Measurements from ENCODE around the gene SLAMF7.

SLAMF7 gene

GRCh38 chr1:160761046-160761445 is 22.0 kb downstream of the SLAMF7 start:
- H3K27ac ChIP-seq (ENCODE audit: low read depth, low read length): no peak overlapping the region
- H3K36me3 ChIP-seq (ENCODE audit: insufficient read depth, low read length): no peaks in the 10 kb centered on the region
- H3K4me1 ChIP-seq (ENCODE audit: insufficient read depth, low read length): no peaks in the 10 kb centered on the region
- H3K4me3 ChIP-seq (ENCODE audit: low read length): no peak overlapping the region
- no peaks in the 10 kb centered on the region for H3K27me3 ChIP-seq (ENCODE audit: insufficient read depth, low read length)
- WGBS: 94% methylated on average over 4 of the region's 4 CpGs
- no peak overlapping the region for H3K9ac ChIP-seq (ENCODE audit: low read depth, low read length)
- H3K9me3 ChIP-seq (ENCODE audit: insufficient read depth, low read depth, low read length): no peaks in the 10 kb centered on the region

- WGBS: 93% methylated on average over 2 of the region's 2 CpGs
Observed at GRCh38 chr1:160761886-160762285, 22.8 kb downstream of the SLAMF7 start.

GRCh38 chr1:160763993-160764392 is 24.9 kb downstream of the SLAMF7 start:
- Histone ChIP-seq H3K9me3 (ENCODE audit: insufficient read depth, low read depth, low read length) (no peaks in the 10 kb centered on the region), H3K27me3 (ENCODE audit: insufficient read depth, low read length) (no peaks in the 10 kb centered on the region), H3K4me3 (ENCODE audit: low read length) (no peak overlapping the region), H3K4me1 (ENCODE audit: insufficient read depth, low read length) (no peaks in the 10 kb centered on the region), H3K9ac (ENCODE audit: low read depth, low read length) (no peak overlapping the region), H3K36me3 (ENCODE audit: insufficient read depth, low read length) (no peaks in the 10 kb centered on the region), H3K27ac (ENCODE audit: low read depth, low read length) (no peak overlapping the region)
- 93% methylated on average over 3 of the region's 3 CpGs for WGBS

More at GRCh38 chr1:160761886-160762285, 22.8 kb downstream of the SLAMF7 start:
- no peak overlapping the region for H3K27ac ChIP-seq (ENCODE audit: low read depth, low read length)
- no peaks in the 10 kb centered on the region for H3K4me1 ChIP-seq (ENCODE audit: insufficient read depth, low read length)
- no peaks in the 10 kb centered on the region for H3K9me3 ChIP-seq (ENCODE audit: insufficient read depth, low read depth, low read length)
- H3K9ac ChIP-seq (ENCODE audit: low read depth, low read length): no peak overlapping the region
- H3K27me3 ChIP-seq (ENCODE audit: insufficient read depth, low read length): no peaks in the 10 kb centered on the region
- H3K4me3 ChIP-seq (ENCODE audit: low read length): no peak overlapping the region
- H3K36me3 ChIP-seq (ENCODE audit: insufficient read depth, low read length): no peaks in the 10 kb centered on the region

GRCh38 chr1:160767395-160768294 is 28.6 kb downstream of the SLAMF7 start:
- no peak overlapping the region for H3K27ac ChIP-seq (ENCODE audit: low read depth, low read length)
- H3K9ac ChIP-seq (ENCODE audit: low read depth, low read length): no peak overlapping the region
- H3K27me3 ChIP-seq (ENCODE audit: insufficient read depth, low read length): no peaks in the 10 kb centered on the region

GRCh38 chr1:160768295-160768657 is 29.2 kb downstream of the SLAMF7 start:
- Histone ChIP-seq H3K27ac (ENCODE audit: low read depth, low read length) (no peak overlapping the region), H3K36me3 (ENCODE audit: insufficient read depth, low read length) (no peaks in the 10 kb centered on the region)

More at GRCh38 chr1:160767395-160768294, 28.6 kb downstream of the SLAMF7 start:
- Histone ChIP-seq H3K4me1 (ENCODE audit: insufficient read depth, low read length) (no peaks in the 10 kb centered on the region), H3K36me3 (ENCODE audit: insufficient read depth, low read length) (no peaks in the 10 kb centered on the region), H3K9me3 (ENCODE audit: insufficient read depth, low read depth, low read length) (no peaks in the 10 kb centered on the region), H3K4me3 (ENCODE audit: low read length) (no peak overlapping the region)
- 81% methylated on average over 8 of the region's 8 CpGs for WGBS

GRCh38 chr1:160772331-160772730 is 33.3 kb downstream of the SLAMF7 start:
- WGBS: 100% methylated on average over 1 of the region's 1 CpG

More at GRCh38 chr1:160768295-160768657, 29.2 kb downstream of the SLAMF7 start:
- Histone ChIP-seq H3K4me1 (ENCODE audit: insufficient read depth, low read length) (no peaks in the 10 kb centered on the region), H3K27me3 (ENCODE audit: insufficient read depth, low read length) (no peaks in the 10 kb centered on the region), H3K9me3 (ENCODE audit: insufficient read depth, low read depth, low read length) (no peaks in the 10 kb centered on the region), H3K9ac (ENCODE audit: low read depth, low read length) (no peak overlapping the region), H3K4me3 (ENCODE audit: low read length) (no peak overlapping the region)

GRCh38 chr1:160773093-160773492 is 34.0 kb downstream of the SLAMF7 start:
- no peak overlapping the region for H3K27ac ChIP-seq (ENCODE audit: low read depth, low read length)
- no peaks in the 10 kb centered on the region for H3K9me3 ChIP-seq (ENCODE audit: insufficient read depth, low read depth, low read length)
- no peaks in the 10 kb centered on the region for H3K36me3 ChIP-seq (ENCODE audit: insufficient read depth, low read length)
- no peak overlapping the region for H3K4me3 ChIP-seq (ENCODE audit: low read length)
- H3K9ac ChIP-seq (ENCODE audit: low read depth, low read length): no peak overlapping the region
- 96% methylated on average over 2 of the region's 3 CpGs for WGBS
- H3K4me1 ChIP-seq (ENCODE audit: insufficient read depth, low read length): no peaks in the 10 kb centered on the region
- no peaks in the 10 kb centered on the region for H3K27me3 ChIP-seq (ENCODE audit: insufficient read depth, low read length)

More at GRCh38 chr1:160772331-160772730, 33.3 kb downstream of the SLAMF7 start:
- H3K4me1 ChIP-seq (ENCODE audit: insufficient read depth, low read length): no peaks in the 10 kb centered on the region
- no peak overlapping the region for H3K4me3 ChIP-seq (ENCODE audit: low read length)
- H3K9me3 ChIP-seq (ENCODE audit: insufficient read depth, low read depth, low read length): no peaks in the 10 kb centered on the region
- H3K27me3 ChIP-seq (ENCODE audit: insufficient read depth, low read length): no peaks in the 10 kb centered on the region
- H3K9ac ChIP-seq (ENCODE audit: low read depth, low read length): no peak overlapping the region
- H3K36me3 ChIP-seq (ENCODE audit: insufficient read depth, low read length): no peaks in the 10 kb centered on the region
- H3K27ac ChIP-seq (ENCODE audit: low read depth, low read length): no peak overlapping the region

GRCh38 chr1:160774886-160775719 is 36.1 kb downstream of the SLAMF7 start:
- Histone ChIP-seq H3K27me3 (ENCODE audit: insufficient read depth, low read length) (no peaks in the 10 kb centered on the region), H3K9ac (ENCODE audit: low read depth, low read length) (no peak overlapping the region), H3K36me3 (ENCODE audit: insufficient read depth, low read length) (no peaks in the 10 kb centered on the region), H3K27ac (ENCODE audit: low read depth, low read length) (no peak overlapping the region), H3K4me3 (ENCODE audit: low read length) (no peak overlapping the region), H3K9me3 (ENCODE audit: insufficient read depth, low read depth, low read length) (no peaks in the 10 kb centered on the region), H3K4me1 (ENCODE audit: insufficient read depth, low read length) (no peaks in the 10 kb centered on the region)
- WGBS: 67% methylated on average over 2 of the region's 2 CpGs

- Histone ChIP-seq H3K4me1 (ENCODE audit: insufficient read depth, low read length) (no peaks in the 10 kb centered on the region), H3K27ac (ENCODE audit: low read depth, low read length) (no peak overlapping the region), H3K4me3 (ENCODE audit: low read length) (no peak overlapping the region), H3K27me3 (ENCODE audit: insufficient read depth, low read length) (no peaks in the 10 kb centered on the region), H3K9me3 (ENCODE audit: insufficient read depth, low read depth, low read length) (no peaks in the 10 kb centered on the region), H3K36me3 (ENCODE audit: insufficient read depth, low read length) (no peaks in the 10 kb centered on the region), H3K9ac (ENCODE audit: low read depth, low read length) (no peak overlapping the region)
- 92% methylated on average over 1 of the region's 1 CpG for WGBS
Observed at GRCh38 chr1:160776178-160776577, 37.1 kb downstream of the SLAMF7 start.

- WGBS: 65% methylated on average over 7 of the region's 7 CpGs
- Histone ChIP-seq H3K9ac (ENCODE audit: low read depth, low read length) (no peak overlapping the region), H3K4me1 (ENCODE audit: insufficient read depth, low read length) (no peaks in the 10 kb centered on the region), H3K36me3 (ENCODE audit: insufficient read depth, low read length) (no peaks in the 10 kb centered on the region), H3K27me3 (ENCODE audit: insufficient read depth, low read length) (no peaks in the 10 kb centered on the region), H3K27ac (ENCODE audit: low read depth, low read length) (no peak overlapping the region), H3K9me3 (ENCODE audit: insufficient read depth, low read depth, low read length) (no peaks in the 10 kb centered on the region), H3K4me3 (ENCODE audit: low read length) (no peak overlapping the region)
Observed at GRCh38 chr1:160777486-160778089, 38.5 kb downstream of the SLAMF7 start.

- Histone ChIP-seq H3K27me3 (ENCODE audit: insufficient read depth, low read length) (no peaks in the 10 kb centered on the region), H3K4me3 (ENCODE audit: low read length) (no peak overlapping the region), H3K27ac (ENCODE audit: low read depth, low read length) (no peak overlapping the region), H3K4me1 (ENCODE audit: insufficient read depth, low read length) (no peaks in the 10 kb centered on the region), H3K9me3 (ENCODE audit: insufficient read depth, low read depth, low read length) (no peaks in the 10 kb centered on the region), H3K9ac (ENCODE audit: low read depth, low read length) (no peak overlapping the region), H3K36me3 (ENCODE audit: insufficient read depth, low read length) (no peaks in the 10 kb centered on the region)
- WGBS: 91% methylated on average over 6 of the region's 6 CpGs
Observed at GRCh38 chr1:160778976-160779375, 39.9 kb downstream of the SLAMF7 start.

Measured in HUES64 (cell line).